Upper lobe of left lung (tissue), 4 donors: Measurements from ENCODE around the gene ADCY3.

ENCODE experiments used
- CTCF ChIP-seq, 6 experiments: fragments of 450-650 bp in 4 of 6; fragments of 200-600 bp in 2 of 6; sonication (generic) in 2 of 6; IDR thresholded peaks; one replicate each; pipeline ENCODE4 v1.5.1; 2016 to 2019; ENCODE audit warnings: antibody characterized with exemption in 6 of 6
- EP300 ChIP-seq, 4 donors: sonication (generic); formaldehyde crosslinking; IDR thresholded peaks; one replicate each; pipeline ENCODE4 v1.5.1; 2017; ENCODE audit warnings: antibody characterized with exemption in 4 of 4, control low read depth in 2 of 4
- POLR2A ChIP-seq, 4 donors: fragments of 450-650 bp; IDR thresholded peaks; one replicate each; pipeline ENCODE4 v1.5.1; 2016 to 2017; ENCODE audit warnings: antibody characterized with exemption in 4 of 4, mild to moderate bottlenecking in 2 of 4
- POLR2AphosphoS5 ChIP-seq, 2 donors: sonication (generic); formaldehyde crosslinking; IDR thresholded peaks; one replicate each; pipeline ENCODE4 v1.5.1; 2017; ENCODE audit warnings: antibody characterized with exemption in 2 of 2

DNA sequence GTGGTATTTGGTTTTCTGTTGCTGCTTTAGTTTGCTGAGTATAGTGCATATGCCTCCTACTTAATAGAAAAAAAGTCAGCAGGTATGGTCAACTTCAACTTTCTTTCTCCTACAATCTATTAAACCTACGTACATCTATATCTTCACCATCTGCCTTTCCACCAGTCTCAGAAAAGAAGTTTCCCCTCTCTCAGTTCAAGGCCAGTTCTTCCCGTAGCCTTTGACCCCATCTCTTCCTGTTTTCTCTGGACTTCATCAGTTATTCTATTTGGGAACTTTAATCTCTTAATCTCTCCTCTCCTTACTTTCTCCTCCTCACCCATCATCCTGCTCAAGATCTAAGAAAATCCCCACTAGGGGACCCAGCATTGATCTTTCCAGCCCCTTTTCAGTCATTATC is 132.5 kb downstream of the ADCY3 start:
- TF ChIP-seq EP300 (IDR thresholded peaks at IDR 0.05), result no peak
- no peak for TF ChIP-seq CTCF (IDR thresholded peaks at IDR 0.05)
- no peak for TF ChIP-seq POLR2AphosphoS5 (IDR thresholded peaks at IDR 0.05)
- TF ChIP-seq POLR2A (IDR thresholded peaks at IDR 0.05), result no peak
